HEK293 (cell line): ENCODE results near the gene KLHL25.

ENCODE experiments used
- CTCF ChIA-PET: fragments of 350-600 bp; formaldehyde crosslinking; extraction: SDS; loops from one replicate; lab custom pipeline; 2021; ENCODE audit warnings: antibody characterized with exemption; lab: Yijun Ruan, JAX
- POLR2A ChIA-PET: fragments of 300-600 bp; formaldehyde crosslinking; extraction: SDS; loops from one replicate; lab custom pipeline; 2020; ENCODE audit warnings: antibody characterized with exemption, inconsistent platforms; lab: Yijun Ruan, JAX
- H3K27ac ChIP-seq: fragments of 200-500 bp; sonication (Bioruptor generic); 2 replicates; pipeline ENCODE4 v1.5.1; 2014; ENCODE audit warnings: low read depth, low read length, control low read depth, inconsistent platforms; ENCODE audit errors: extremely low read depth
- H3K36me3 ChIP-seq, 2 experiments: fragments of 200-500 bp in 1 of 2; sonication (Bioruptor generic) in 1 of 2; 1 replicate in 1 of 2; 2 replicates in 1 of 2; pipeline ENCODE4 v1.5.1; 2014 to 2017; ENCODE audit warnings: inconsistent platforms in 2 of 2, low read length in 2 of 2; ENCODE audit not compliant: control insufficient read depth in 2 of 2, insufficient read depth in 1 of 2
- H3K4me1 ChIP-seq: fragments of 200-500 bp; sonication (Bioruptor generic); 2 replicates; pipeline ENCODE4 v1.5.1; 2014; ENCODE audit warnings: mild to moderate bottlenecking, low read length, inconsistent platforms; ENCODE audit not compliant: control insufficient read depth, insufficient read depth
- H3K4me3 ChIP-seq: 2 replicates; pipeline ENCODE4 v1.5.1; 2011; ENCODE audit warnings: low read depth, mild to moderate bottlenecking, control low read depth, low read length, moderate library complexity
- H3K9me3 ChIP-seq: fragments of 200-500 bp; sonication (Bioruptor generic); 2 replicates; pipeline ENCODE4 v1.5.1; 2014; ENCODE audit warnings: low read depth, low read length, inconsistent platforms; ENCODE audit not compliant: control insufficient read depth, insufficient read depth
- KLF9 ChIP-seq: fragments of 450-650 bp; formaldehyde crosslinking; IDR thresholded peaks from 2 replicates; pipeline ENCODE4 v1.5.1; 2016; ENCODE audit warnings: missing biosample characterization, missing genetic modification characterization, low read depth
- RBAK ChIP-seq: fragments of 450-650 bp; formaldehyde crosslinking; IDR thresholded peaks from 2 replicates; pipeline ENCODE4 v1.5.1; 2016; ENCODE audit warnings: missing biosample characterization, missing genetic modification characterization
- SCRT1 ChIP-seq: fragments of 450-650 bp; formaldehyde crosslinking; IDR thresholded peaks from 2 replicates; pipeline ENCODE4 v1.5.1; 2016; ENCODE audit warnings: missing biosample characterization, missing genetic modification characterization, borderline replicate concordance
- ZBTB7A ChIP-seq: fragments of 450-650 bp; formaldehyde crosslinking; IDR thresholded peaks from 2 replicates; pipeline ENCODE4 v1.5.1; 2016; ENCODE audit warnings: low read depth, missing biosample characterization, missing genetic modification characterization
- ZFP37 ChIP-seq: fragments of 450-650 bp; formaldehyde crosslinking; IDR thresholded peaks from 2 replicates; pipeline ENCODE4 v1.5.1; 2016; ENCODE audit warnings: missing biosample characterization, missing genetic modification characterization
- ZNF157 ChIP-seq: fragments of 450-650 bp; formaldehyde crosslinking; IDR thresholded peaks from 2 replicates; pipeline ENCODE4 v1.5.1; 2016; ENCODE audit warnings: missing biosample characterization, missing genetic modification characterization
- ZNF19 ChIP-seq: fragments of 450-650 bp; formaldehyde crosslinking; IDR thresholded peaks from 2 replicates; pipeline ENCODE4; 2016; ENCODE audit warnings: missing biosample characterization, missing genetic modification characterization, low read depth
- ZNF558 ChIP-seq: fragments of 450-650 bp; formaldehyde crosslinking; IDR thresholded peaks from 2 replicates; pipeline ENCODE4 v1.5.1; 2016; ENCODE audit warnings: missing biosample characterization, missing genetic modification characterization
- ZNF629 ChIP-seq: fragments of 450-650 bp; formaldehyde crosslinking; IDR thresholded peaks from 2 replicates; pipeline ENCODE4 v1.5.1; 2017; ENCODE audit warnings: missing biosample characterization, missing genetic modification characterization
- ZNF701 ChIP-seq: fragments of 450-650 bp; formaldehyde crosslinking; IDR thresholded peaks from 2 replicates; pipeline ENCODE4 v1.5.1; 2016; ENCODE audit warnings: missing biosample characterization, missing genetic modification characterization
- TF ChIP-seq, protein P1 (sequence below): fragments of 450-650 bp; formaldehyde crosslinking; IDR thresholded peaks from 2 replicates; pipeline ENCODE4 v1.5.1; 2016; ENCODE audit warnings: missing biosample characterization, missing genetic modification characterization
- TF ChIP-seq, protein P2 (sequence below): fragments of 450-650 bp; formaldehyde crosslinking; IDR thresholded peaks from 2 replicates; pipeline ENCODE4 v1.5.1; 2016; ENCODE audit warnings: missing biosample characterization, missing genetic modification characterization
- TF ChIP-seq, protein P3 (sequence below): fragments of 450-650 bp; formaldehyde crosslinking; IDR thresholded peaks from 2 replicates; pipeline ENCODE4 v1.5.1; 2016; ENCODE audit warnings: missing biosample characterization, missing genetic modification characterization, borderline replicate concordance

Gene KLHL25

DNA sequence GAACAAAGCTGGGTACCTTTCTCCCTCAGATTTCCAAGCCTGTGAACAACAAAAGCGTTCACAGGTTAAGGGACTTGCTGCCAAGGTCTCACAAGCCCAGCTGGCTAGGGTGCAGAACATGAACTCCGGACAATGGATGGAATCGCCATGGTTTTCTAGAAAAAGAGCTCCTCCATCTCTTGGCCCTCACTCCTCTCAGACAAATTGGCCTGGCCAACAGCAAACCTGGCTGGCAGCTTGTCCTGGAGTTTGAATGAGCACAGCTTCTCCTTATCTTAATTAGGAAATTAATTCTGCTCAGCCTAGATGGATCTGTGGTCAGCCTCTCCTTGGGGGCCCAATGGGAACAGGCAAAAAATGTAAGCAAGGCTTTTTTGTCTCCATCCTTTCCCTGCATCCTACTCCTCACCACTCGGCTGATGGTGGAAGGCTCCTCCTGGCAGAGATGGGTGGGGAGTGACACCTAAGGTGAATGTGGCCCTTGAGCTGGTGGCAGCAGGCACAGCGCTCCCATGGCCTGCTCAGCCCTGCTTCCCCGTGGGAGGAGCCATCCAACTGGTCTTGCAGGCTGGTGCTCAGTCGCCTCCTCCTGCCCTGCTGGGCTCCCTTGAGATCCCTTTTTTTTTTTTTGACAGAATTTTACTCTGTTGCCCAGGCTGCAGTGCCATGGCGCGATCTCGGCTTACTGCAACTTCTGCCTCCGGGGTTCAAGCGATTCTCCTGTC, 5.8 kb downstream of the KLHL25 start:
- Histone ChIP-seq H3K27ac (no peak overlapping the region), H3K9me3 (no peaks in the 10 kb centered on the region), H3K4me1 (peaks cover 21% of the 10 kb centered on the region)
- CTCF ChIA-PET: interaction anchor here (1.1 to 1.6 kb wide), 3 partner anchors 11 to 42 kb away, joined by 3 to 5 read pairs (median 4); no protein-coding TSS in a partner anchor
- TF ChIP-seq ZNF629 (tag by site-specific recombination) (no peak), ZBTB7A (tag by site-specific recombination) (no peak), SCRT1 (no peak), ZNF19 (tag by site-specific recombination) (no peak), ZFP37 (tag by site-specific recombination) (no peak), ZNF558 (tag by site-specific recombination) (no peak), RBAK (tag by site-specific recombination) (no peak)
- TF ChIP-seq, protein P1, sequence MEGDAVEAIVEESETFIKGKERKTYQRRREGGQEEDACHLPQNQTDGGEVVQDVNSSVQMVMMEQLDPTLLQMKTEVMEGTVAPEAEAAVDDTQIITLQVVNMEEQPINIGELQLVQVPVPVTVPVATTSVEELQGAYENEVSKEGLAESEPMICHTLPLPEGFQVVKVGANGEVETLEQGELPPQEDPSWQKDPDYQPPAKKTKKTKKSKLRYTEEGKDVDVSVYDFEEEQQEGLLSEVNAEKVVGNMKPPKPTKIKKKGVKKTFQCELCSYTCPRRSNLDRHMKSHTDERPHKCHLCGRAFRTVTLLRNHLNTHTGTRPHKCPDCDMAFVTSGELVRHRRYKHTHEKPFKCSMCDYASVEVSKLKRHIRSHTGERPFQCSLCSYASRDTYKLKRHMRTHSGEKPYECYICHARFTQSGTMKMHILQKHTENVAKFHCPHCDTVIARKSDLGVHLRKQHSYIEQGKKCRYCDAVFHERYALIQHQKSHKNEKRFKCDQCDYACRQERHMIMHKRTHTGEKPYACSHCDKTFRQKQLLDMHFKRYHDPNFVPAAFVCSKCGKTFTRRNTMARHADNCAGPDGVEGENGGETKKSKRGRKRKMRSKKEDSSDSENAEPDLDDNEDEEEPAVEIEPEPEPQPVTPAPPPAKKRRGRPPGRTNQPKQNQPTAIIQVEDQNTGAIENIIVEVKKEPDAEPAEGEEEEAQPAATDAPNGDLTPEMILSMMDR: no peak
- TF ChIP-seq, protein P2, sequence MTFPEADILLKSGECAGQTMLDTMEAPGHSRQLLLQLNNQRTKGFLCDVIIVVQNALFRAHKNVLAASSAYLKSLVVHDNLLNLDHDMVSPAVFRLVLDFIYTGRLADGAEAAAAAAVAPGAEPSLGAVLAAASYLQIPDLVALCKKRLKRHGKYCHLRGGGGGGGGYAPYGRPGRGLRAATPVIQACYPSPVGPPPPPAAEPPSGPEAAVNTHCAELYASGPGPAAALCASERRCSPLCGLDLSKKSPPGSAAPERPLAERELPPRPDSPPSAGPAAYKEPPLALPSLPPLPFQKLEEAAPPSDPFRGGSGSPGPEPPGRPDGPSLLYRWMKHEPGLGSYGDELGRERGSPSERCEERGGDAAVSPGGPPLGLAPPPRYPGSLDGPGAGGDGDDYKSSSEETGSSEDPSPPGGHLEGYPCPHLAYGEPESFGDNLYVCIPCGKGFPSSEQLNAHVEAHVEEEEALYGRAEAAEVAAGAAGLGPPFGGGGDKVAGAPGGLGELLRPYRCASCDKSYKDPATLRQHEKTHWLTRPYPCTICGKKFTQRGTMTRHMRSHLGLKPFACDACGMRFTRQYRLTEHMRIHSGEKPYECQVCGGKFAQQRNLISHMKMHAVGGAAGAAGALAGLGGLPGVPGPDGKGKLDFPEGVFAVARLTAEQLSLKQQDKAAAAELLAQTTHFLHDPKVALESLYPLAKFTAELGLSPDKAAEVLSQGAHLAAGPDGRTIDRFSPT (tag by site-specific recombination): no peak
- TF ChIP-seq, all 188 proteins: peak for 0
- Histone ChIP-seq H3K4me3 (no peak overlapping the region), H3K36me3 (no peaks in the 10 kb centered on the region; a peak in 1 of 3 replicates)
- POLR2A ChIA-PET: no interaction called here

DNA sequence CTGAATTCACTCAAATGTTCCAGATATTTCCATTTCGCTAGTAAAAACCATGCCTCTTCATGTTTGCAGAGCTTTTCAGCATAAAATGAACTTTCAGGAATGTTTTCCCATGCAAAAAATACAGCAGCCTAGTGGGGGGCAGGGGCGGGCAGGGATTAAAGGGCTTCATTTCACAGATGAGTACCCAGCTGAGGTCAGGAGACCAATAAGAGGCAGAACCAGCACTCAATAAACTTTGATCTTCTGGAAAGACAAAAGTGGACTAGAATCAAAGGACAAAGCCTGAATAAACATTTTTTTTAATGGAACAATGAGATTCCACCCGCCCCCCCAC, 8.0 kb downstream of the KLHL25 start:
- TF ChIP-seq KLF9 (tag by site-specific recombination) (no peak), ZNF157 (no peak), ZNF701 (tag by site-specific recombination) (no peak)
- TF ChIP-seq, protein P3, sequence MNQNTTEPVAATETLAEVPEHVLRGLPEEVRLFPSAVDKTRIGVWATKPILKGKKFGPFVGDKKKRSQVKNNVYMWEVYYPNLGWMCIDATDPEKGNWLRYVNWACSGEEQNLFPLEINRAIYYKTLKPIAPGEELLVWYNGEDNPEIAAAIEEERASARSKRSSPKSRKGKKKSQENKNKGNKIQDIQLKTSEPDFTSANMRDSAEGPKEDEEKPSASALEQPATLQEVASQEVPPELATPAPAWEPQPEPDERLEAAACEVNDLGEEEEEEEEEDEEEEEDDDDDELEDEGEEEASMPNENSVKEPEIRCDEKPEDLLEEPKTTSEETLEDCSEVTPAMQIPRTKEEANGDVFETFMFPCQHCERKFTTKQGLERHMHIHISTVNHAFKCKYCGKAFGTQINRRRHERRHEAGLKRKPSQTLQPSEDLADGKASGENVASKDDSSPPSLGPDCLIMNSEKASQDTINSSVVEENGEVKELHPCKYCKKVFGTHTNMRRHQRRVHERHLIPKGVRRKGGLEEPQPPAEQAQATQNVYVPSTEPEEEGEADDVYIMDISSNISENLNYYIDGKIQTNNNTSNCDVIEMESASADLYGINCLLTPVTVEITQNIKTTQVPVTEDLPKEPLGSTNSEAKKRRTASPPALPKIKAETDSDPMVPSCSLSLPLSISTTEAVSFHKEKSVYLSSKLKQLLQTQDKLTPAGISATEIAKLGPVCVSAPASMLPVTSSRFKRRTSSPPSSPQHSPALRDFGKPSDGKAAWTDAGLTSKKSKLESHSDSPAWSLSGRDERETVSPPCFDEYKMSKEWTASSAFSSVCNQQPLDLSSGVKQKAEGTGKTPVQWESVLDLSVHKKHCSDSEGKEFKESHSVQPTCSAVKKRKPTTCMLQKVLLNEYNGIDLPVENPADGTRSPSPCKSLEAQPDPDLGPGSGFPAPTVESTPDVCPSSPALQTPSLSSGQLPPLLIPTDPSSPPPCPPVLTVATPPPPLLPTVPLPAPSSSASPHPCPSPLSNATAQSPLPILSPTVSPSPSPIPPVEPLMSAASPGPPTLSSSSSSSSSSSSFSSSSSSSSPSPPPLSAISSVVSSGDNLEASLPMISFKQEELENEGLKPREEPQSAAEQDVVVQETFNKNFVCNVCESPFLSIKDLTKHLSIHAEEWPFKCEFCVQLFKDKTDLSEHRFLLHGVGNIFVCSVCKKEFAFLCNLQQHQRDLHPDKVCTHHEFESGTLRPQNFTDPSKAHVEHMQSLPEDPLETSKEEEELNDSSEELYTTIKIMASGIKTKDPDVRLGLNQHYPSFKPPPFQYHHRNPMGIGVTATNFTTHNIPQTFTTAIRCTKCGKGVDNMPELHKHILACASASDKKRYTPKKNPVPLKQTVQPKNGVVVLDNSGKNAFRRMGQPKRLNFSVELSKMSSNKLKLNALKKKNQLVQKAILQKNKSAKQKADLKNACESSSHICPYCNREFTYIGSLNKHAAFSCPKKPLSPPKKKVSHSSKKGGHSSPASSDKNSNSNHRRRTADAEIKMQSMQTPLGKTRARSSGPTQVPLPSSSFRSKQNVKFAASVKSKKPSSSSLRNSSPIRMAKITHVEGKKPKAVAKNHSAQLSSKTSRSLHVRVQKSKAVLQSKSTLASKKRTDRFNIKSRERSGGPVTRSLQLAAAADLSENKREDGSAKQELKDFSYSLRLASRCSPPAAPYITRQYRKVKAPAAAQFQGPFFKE (tag by site-specific recombination): no peak
- Histone ChIP-seq H3K4me3 (no peak overlapping the region), H3K9me3 (no peaks in the 10 kb centered on the region), H3K36me3 (no peaks in the 10 kb centered on the region; a peak in 1 of 3 replicates), H3K4me1 (peaks cover 13% of the 10 kb centered on the region), H3K27ac (no peak overlapping the region)
- POLR2A ChIA-PET: interaction anchor here (0.6 to 1.6 kb wide), 2 partner anchors 8 to 258 kb away, joined by 3 to 6 read pairs; partner anchors contain the start of gene KLHL25
- CTCF ChIA-PET: interaction anchor here (1.1 to 1.7 kb wide), 2 partner anchors 45 to 46 kb away, joined by 3 to 5 read pairs; no protein-coding TSS in a partner anchor
